Tibial artery (tissue), 4 donors: ENCODE data around the gene BPI.

Experiments
- DNase-seq, 2 donors: peaks; one replicate each; pipeline ENCODE4 v3.0.0-alpha.2; 2019
- H3K27ac ChIP-seq, 2 donors: fragments of 200-600 bp; sonication (generic) in 1 of 2; 1 replicate in 1 of 2; 2 replicates in 1 of 2; pipeline ENCODE4 v1.5.1; 2018 to 2019; ENCODE audit warnings: mild to moderate bottlenecking in 1 of 2
- H3K27me3 ChIP-seq, 2 donors: fragments of 200-600 bp; sonication (generic) in 1 of 2; one replicate each; pipeline versions ENCODE4 v1.5.1 to v1.6.0; 2016 to 2019
- H3K36me3 ChIP-seq, 3 donors: fragments of 200-600 bp; sonication (generic) in 2 of 3; one replicate each; pipeline ENCODE4 v1.5.1; 2016 to 2019; ENCODE audit warnings: mild to moderate bottlenecking in 2 of 3
- H3K4me1 ChIP-seq, 4 donors: fragments of 200-600 bp; sonication (generic) in 2 of 4; 1 replicate in 3 of 4; 2 replicates in 1 of 4; pipeline ENCODE4 v1.5.1; 2016 to 2019
- H3K4me3 ChIP-seq, 2 donors: fragments of 200-600 bp; sonication (generic) in 1 of 2; 1 replicate in 1 of 2; 2 replicates in 1 of 2; pipeline ENCODE4 v1.5.1; 2018 to 2019; ENCODE audit warnings: mild to moderate bottlenecking in 2 of 2
- H3K9me3 ChIP-seq, 3 donors: fragments of 200-600 bp; sonication (generic) in 1 of 3; one replicate each; pipeline ENCODE4 v1.5.1; 2016 to 2019
- CTCF ChIP-seq, 2 experiments: fragments of 200-600 bp in 1 of 2; fragments of 450-650 bp in 1 of 2; IDR thresholded peaks; one replicate each; pipeline ENCODE4 v1.5.1; 2017 to 2019; ENCODE audit warnings: antibody characterized with exemption in 2 of 2, mild to moderate bottlenecking in 1 of 2, moderate library complexity in 1 of 2
- intact Hi-C: fragments of 100-400 bp; cut with DNase I; formaldehyde crosslinking; loops from one replicate; pipeline ENCODE4 v1.15.0; 2023; ENCODE audit warnings: low total_unique reads

The BPI gene

GRCh38 chr20:38317422-38317821 is 13.5 kb downstream of the BPI start:
- Histone ChIP-seq H3K9me3 (no peaks in the 10 kb centered on the region), H3K27ac (no peak overlapping the region), H3K27me3 (peaks cover 0 to 2% of the 10 kb centered on the region in 2 donors), H3K4me3 (no peak overlapping the region), H3K4me1 (no peaks in the 10 kb centered on the region), H3K36me3 (no peaks in the 10 kb centered on the region)
- TF ChIP-seq CTCF (IDR thresholded peaks at IDR 0.05): no peak
- intact Hi-C loops: no loop called here
- no peak for DNase-seq

GRCh38 chr20:38320221-38320620 is 16.3 kb downstream of the BPI start:
- H3K36me3 ChIP-seq: no peaks in the 10 kb centered on the region
- no peak for TF ChIP-seq CTCF (IDR thresholded peaks at IDR 0.05)
- no peaks in the 10 kb centered on the region for H3K4me1 ChIP-seq
- no peaks in the 10 kb centered on the region for H3K9me3 ChIP-seq
- intact Hi-C loops: loop anchor here (5.0 kb wide), 1 partner anchor 88 kb away; no protein-coding TSS in a partner anchor
- H3K27ac ChIP-seq: no peak overlapping the region
- no peak overlapping the region for H3K4me3 ChIP-seq
- peaks cover 0 to 2% of the 10 kb centered on the region in 2 donors for H3K27me3 ChIP-seq
- DNase-seq: no peak

- Histone ChIP-seq H3K27me3 (peaks cover 0 to 2% of the 10 kb centered on the region in 2 donors), H3K4me1 (no peaks in the 10 kb centered on the region), H3K9me3 (no peaks in the 10 kb centered on the region), H3K4me3 (no peak overlapping the region), H3K36me3 (no peaks in the 10 kb centered on the region), H3K27ac (no peak overlapping the region)
- intact Hi-C loops: loop anchor here (5.0 kb wide), 1 partner anchor 90 kb away; no protein-coding TSS in a partner anchor
- peak; percentile 70 to 76 for TF ChIP-seq CTCF (IDR thresholded peaks at IDR 0.05)
- peak in 1 of 2 donors; percentile 46 for DNase-seq
Measured at GRCh38 chr20:38321959-38322598, 18.1 kb downstream of the BPI start.

- intact Hi-C loops: loop anchor here (5.0 kb wide), 1 partner anchor 92 kb away; no protein-coding TSS in a partner anchor
- Histone ChIP-seq H3K27me3 (peaks cover 0 to 9% of the 10 kb centered on the region in 2 donors), H3K4me1 (no peaks in the 10 kb centered on the region), H3K36me3 (no peaks in the 10 kb centered on the region), H3K9me3 (no peaks in the 10 kb centered on the region), H3K27ac (no peak overlapping the region), H3K4me3 (no peak overlapping the region)
- TF ChIP-seq CTCF (IDR thresholded peaks at IDR 0.05): no peak
- no peak for DNase-seq
Measured at GRCh38 chr20:38324159-38324558, 20.2 kb downstream of the BPI start.

GRCh38 chr20:38325167-38325566 is 21.2 kb downstream of the BPI start:
- Histone ChIP-seq H3K27ac (no peak overlapping the region), H3K4me3 (no peak overlapping the region), H3K36me3 (no peaks in the 10 kb centered on the region), H3K27me3 (peaks cover 0 to 9% of the 10 kb centered on the region in 2 donors), H3K4me1 (no peaks in the 10 kb centered on the region), H3K9me3 (no peaks in the 10 kb centered on the region)
- DNase-seq: no peak
- no peak for TF ChIP-seq CTCF (IDR thresholded peaks at IDR 0.05)
- intact Hi-C loops: no loop called here
